CD4-positive, alpha-beta T cell treated with Interferon gamma for 1 hour (primary cell): ENCODE results near the gene ZNF385D.
"Not testable (repeated sequence)": the region's sequence is repeated elsewhere in the genome, so short reads cannot be mapped to it uniquely, and the experiment has no call there.

Experiments
- DNase-seq: peaks from one replicate; pipeline ENCODE4 v3.0.0-alpha.2; 2020

Gene ZNF385D

GRCh38 chr3:21434310-21434709, 316.7 kb downstream of the ZNF385D start:
- no peak for DNase-seq

- DNase-seq, result no peak
Measured at GRCh38 chr3:21433751-21434150, 317.3 kb downstream of the ZNF385D start.

- no peak for DNase-seq
Measured at GRCh38 chr3:21426920-21427319, 324.1 kb downstream of the ZNF385D start.

GRCh38 chr3:21425715-21426114, 325.3 kb downstream of the ZNF385D start:
- DNase-seq, result no peak

GRCh38 chr3:21421096-21421495, 329.9 kb downstream of the ZNF385D start:
- no peak for DNase-seq

GRCh38 chr3:21417991-21418390, 333.0 kb downstream of the ZNF385D start:
- DNase-seq, result no peak

- no peak for DNase-seq
Measured at GRCh38 chr3:21414506-21414905, 336.5 kb downstream of the ZNF385D start.

GRCh38 chr3:21411058-21411457, 340.0 kb downstream of the ZNF385D start:
- DNase-seq, result no peak

GRCh38 chr3:21409401-21409800, 341.6 kb downstream of the ZNF385D start:
- DNase-seq, result no peak

- DNase-seq, result no peak
Measured at GRCh38 chr3:21407743-21408142, 343.3 kb downstream of the ZNF385D start.

- DNase-seq, result no peak
Measured at GRCh38 chr3:21405671-21406667, 345.0 kb downstream of the ZNF385D start.

- DNase-seq, result no peak
Measured at GRCh38 chr3:21398461-21398860, 352.5 kb downstream of the ZNF385D start.

GRCh38 chr3:21393683-21394311, 357.2 kb downstream of the ZNF385D start:
- DNase-seq, result no peak

GRCh38 chr3:21392526-21392925, 358.5 kb downstream of the ZNF385D start:
- DNase-seq, result no peak

- DNase-seq, result no peak
Measured at GRCh38 chr3:21390856-21391255, 360.2 kb downstream of the ZNF385D start.

GRCh38 chr3:21390136-21390535, 360.9 kb downstream of the ZNF385D start:
- DNase-seq, result no peak

GRCh38 chr3:21387142-21387826, 363.7 kb downstream of the ZNF385D start:
- not testable (repeated sequence) for DNase-seq

GRCh38 chr3:21378036-21378435, 373.0 kb downstream of the ZNF385D start:
- DNase-seq, result not testable (repeated sequence)

GRCh38 chr3:21377071-21377769, 373.8 kb downstream of the ZNF385D start:
- no peak for DNase-seq

- DNase-seq, result no peak
Measured at GRCh38 chr3:21372316-21372715, 378.7 kb downstream of the ZNF385D start.
